Measurements from ENCODE around the gene NUTM1. TPM values are rescaled to one million over a fixed set of nuclear protein-coding genes. Genes with fewer than 3 reads are reported as not detected.

The NUTM1 gene
- total RNA-seq, 2 experiments from 2014 or later = not detected

- peaks cover 88% of the 10 kb centered on the region for H3K36me3 Mint-ChIP-seq (ENCODE audit: low read depth)
- H3K9me3 Mint-ChIP-seq = no peaks in the 10 kb centered on the region
- Histone ChIP-seq H3K36me3 (ENCODE audit: insufficient read depth, low read length) (peaks cover 84% of the 10 kb centered on the region), H3K27me3 (ENCODE audit: control insufficient read depth in 1 of 2, insufficient read depth in 2 of 2, low read length in 2 of 2) (no peaks in the 10 kb centered on the region), H3K4me3 (ENCODE audit: low read length) (no peak overlapping the region), H3K27ac (ENCODE audit: low read depth in 1 of 2, low read length in 2 of 2) (no peak overlapping the region), H3K9me3 (ENCODE audit: control insufficient read depth in 1 of 2, insufficient read depth in 1 of 2, low read length in 2 of 2) (no peaks in the 10 kb centered on the region), H3K4me1 (ENCODE audit: insufficient read depth, low read length) (peaks cover 5% of the 10 kb centered on the region)
- CTCF ChIA-PET = no interaction called here
- peaks cover 11% of the 10 kb centered on the region for H3K4me1 Mint-ChIP-seq (ENCODE audit: low read depth)
- no peak overlapping the region for H3K4me3 Mint-ChIP-seq
- no peak for TF ChIP-seq CTCF (IDR thresholded peaks at IDR 0.05)
- DNase-seq = no peak
- ATAC-seq (ENCODE audit: poor library complexity) = no peak
- POLR2A ChIA-PET = no interaction called here
- no peaks in the 10 kb centered on the region for H3K27me3 Mint-ChIP-seq
- intact Hi-C loops (cut with DNase I, micrococcal nuclease) = no loop called here
- no peak overlapping the region for H3K27ac Mint-ChIP-seq
These were observed 16.3 kb downstream of the NUTM1 start for GRCh38 chr15:34359416-34359815.

- no peaks in the 10 kb centered on the region for H3K27me3 ChIP-seq (ENCODE audit: control insufficient read depth in 1 of 2, insufficient read depth in 2 of 2, low read length in 2 of 2)
- H3K27me3 Mint-ChIP-seq = no peaks in the 10 kb centered on the region
- DNase-seq = no peak
- H3K9me3 ChIP-seq (ENCODE audit: control insufficient read depth in 1 of 2, insufficient read depth in 1 of 2, low read length in 2 of 2) = no peaks in the 10 kb centered on the region
- H3K9me3 Mint-ChIP-seq = no peaks in the 10 kb centered on the region
- H3K27ac ChIP-seq (ENCODE audit: low read depth in 1 of 2, low read length in 2 of 2) = no peak overlapping the region
- CTCF ChIA-PET = interaction anchor here (0.7 to 1.6 kb wide), 2 partner anchors 8 to 17 kb away, joined by 3 to 4 read pairs; partner anchors contain the start of genes NOP10 and NUTM1
- no peak overlapping the region for H3K4me3 Mint-ChIP-seq
- peaks cover 79% of the 10 kb centered on the region for H3K36me3 Mint-ChIP-seq (ENCODE audit: low read depth)
- no peak for TF ChIP-seq CTCF (IDR thresholded peaks at IDR 0.05)
- POLR2A ChIA-PET = no interaction called here
- peaks cover 18% of the 10 kb centered on the region for H3K4me1 Mint-ChIP-seq (ENCODE audit: low read depth)
- no peak overlapping the region for H3K27ac Mint-ChIP-seq
- ATAC-seq (ENCODE audit: poor library complexity) = no peak
- peaks cover 13% of the 10 kb centered on the region for H3K4me1 ChIP-seq (ENCODE audit: insufficient read depth, low read length)
- intact Hi-C loops (cut with DNase I, micrococcal nuclease) = no loop called here
- peaks cover 77% of the 10 kb centered on the region for H3K36me3 ChIP-seq (ENCODE audit: insufficient read depth, low read length)
- H3K4me3 ChIP-seq (ENCODE audit: low read length) = no peak overlapping the region
These were observed 17.2 kb downstream of the NUTM1 start for GRCh38 chr15:34360298-34360697.

GRCh38 chr15:34361278-34361677, 18.2 kb downstream of the NUTM1 start:
- no peak overlapping the region for H3K4me3 ChIP-seq (ENCODE audit: low read length)
- Mint-ChIP-seq H3K36me3 (ENCODE audit: low read depth) (peaks cover 69% of the 10 kb centered on the region), H3K27ac (no peak overlapping the region), H3K4me1 (ENCODE audit: low read depth) (peaks cover 28% of the 10 kb centered on the region), H3K9me3 (no peaks in the 10 kb centered on the region), H3K27me3 (no peaks in the 10 kb centered on the region), H3K4me3 (no peak overlapping the region)
- peaks cover 74% of the 10 kb centered on the region for H3K36me3 ChIP-seq (ENCODE audit: insufficient read depth, low read length)
- TF ChIP-seq CTCF (IDR thresholded peaks at IDR 0.05) = no peak
- H3K27ac ChIP-seq (ENCODE audit: low read depth in 1 of 2, low read length in 2 of 2) = no peak overlapping the region
- H3K4me1 ChIP-seq (ENCODE audit: insufficient read depth, low read length) = peaks cover 22% of the 10 kb centered on the region
- H3K9me3 ChIP-seq (ENCODE audit: control insufficient read depth in 1 of 2, insufficient read depth in 1 of 2, low read length in 2 of 2) = no peaks in the 10 kb centered on the region
- H3K27me3 ChIP-seq (ENCODE audit: control insufficient read depth in 1 of 2, insufficient read depth in 2 of 2, low read length in 2 of 2) = no peaks in the 10 kb centered on the region
- DNase-seq (no peak), ATAC-seq (ENCODE audit: poor library complexity) (no peak)
- ChIA-PET POLR2A (interaction anchor here (1.2 kb wide), 1 partner anchor 18 kb away, joined by 3 read pairs; the partner anchor contains the start of genes NOP10 and NUTM1), CTCF (interaction anchor here (1.2 to 1.6 kb wide), 2 partner anchors 18 to 119 kb away, joined by 3 to 4 read pairs; partner anchors contain the start of genes NOP10 and NUTM1)
- intact Hi-C loops (cut with DNase I, micrococcal nuclease) = no loop called here
